ENCODE data around the gene FAM209A.
"Not testable (repeated sequence)": the region's sequence is repeated elsewhere in the genome, so short reads cannot be mapped to it uniquely, and the experiment has no call there.

FAM209A gene

GRCh38 chr20:56524444-56524843, at the start of gene FAM209A:
Gene FAM209A (plus strand): TSS chr20:56524744. CDS start chr20:56524809, 65 bp downstream.
- not testable (repeated sequence) for DNase-seq

- DNase-seq: no peak
These were observed 40.6 kb upstream of the FAM209A start for GRCh38 chr20:56483970-56484369.

- no peak for DNase-seq
These were observed 37.3 kb upstream of the FAM209A start for GRCh38 chr20:56487216-56487615.

GRCh38 chr20:56488566-56488965, 36.0 kb upstream of the FAM209A start:
- DNase-seq: no peak

- no peak for DNase-seq
These were observed 23.4 kb upstream of the FAM209A start for GRCh38 chr20:56501116-56501515.

- DNase-seq: no peak
These were observed 20.6 kb upstream of the FAM209A start for GRCh38 chr20:56503916-56504315.

GRCh38 chr20:56504373-56505005, 20.1 kb upstream of the FAM209A start:
- peak; percentile 18 for DNase-seq

GRCh38 chr20:56506103-56506502, 18.4 kb upstream of the FAM209A start:
- no peak for DNase-seq

- DNase-seq: no peak
These were observed 12.6 kb upstream of the FAM209A start for GRCh38 chr20:56511926-56512325.

GRCh38 chr20:56513161-56514150, 11.1 kb upstream of the FAM209A start:
- no peak for DNase-seq

GRCh38 chr20:56516631-56517030, 7.9 kb upstream of the FAM209A start:
- DNase-seq: no peak

- DNase-seq: no peak
These were observed 7.3 kb upstream of the FAM209A start for GRCh38 chr20:56517211-56517610.

- no peak for DNase-seq
These were observed 6.9 kb upstream of the FAM209A start for GRCh38 chr20:56517641-56518040.

GRCh38 chr20:56518126-56518525, 6.4 kb upstream of the FAM209A start:
- DNase-seq: no peak

GRCh38 chr20:56518721-56519398, 5.7 kb upstream of the FAM209A start:
- DNase-seq: no peak

GRCh38 chr20:56519551-56519950, 5.0 kb upstream of the FAM209A start:
- no peak for DNase-seq

GRCh38 chr20:56520180-56520579, 4.4 kb upstream of the FAM209A start:
- DNase-seq: no peak

GRCh38 chr20:56520746-56521354, 3.7 kb upstream of the FAM209A start:
- DNase-seq: not testable (repeated sequence)

GRCh38 chr20:56522311-56522710, 2.2 kb upstream of the FAM209A start:
- DNase-seq: no peak

GRCh38 chr20:56527521-56527920, 3.0 kb downstream of the FAM209A start:
- DNase-seq: no peak

- DNase-seq: not testable (repeated sequence)
These were observed 8.4 kb downstream of the FAM209A start, which contains the start of gene FAM209B for GRCh38 chr20:56532946-56533345. Gene FAM209B (plus strand): TSS chr20:56533246. CDS start chr20:56533342, 96 bp downstream.

GRCh38 chr20:56537997-56538396, 13.5 kb downstream of the FAM209A start:
- DNase-seq: no peak

GRCh38 chr20:56540415-56540814, 15.9 kb downstream of the FAM209A start:
- DNase-seq: no peak
